ENCODE results near the gene CASP8AP2. TPM values are rescaled to one million over a fixed set of nuclear protein-coding genes. Genes with fewer than 3 reads are reported as not detected.

CASP8AP2 gene
- total and polyA plus RNA-seq, 2 of the 13 experiments (the other 11 are each of a cell fraction or from before 2014, with no cell fraction given): 5.7 to 13.5 TPM

GRCh38 chr6:89829472-89830169, at the start of gene CASP8AP2 (continued):
- no peak; the same call in 1 of the 2 replicates for TF ChIP-seq GATA4 (IDR thresholded peaks at IDR 0.05; ENCODE audit: borderline replicate concordance, low read depth)
- no peak for TF ChIP-seq CBX2 (IDR thresholded peaks at IDR 0.05; ENCODE audit: low read depth, low read length)
- no peak for TF ChIP-seq CBX2 (CRISPR knock-in tag; IDR thresholded peaks at IDR 0.05; ENCODE audit: low read depth)
- TF ChIP-seq YEATS2 (CRISPR knock-in tag; IDR thresholded peaks at IDR 0.05; ENCODE audit: borderline replicate concordance): peak; percentile 92
- peak; percentile 62; the same call in 1 of the 2 replicates for TF ChIP-seq ZNF138 (CRISPR knock-in tag; IDR thresholded peaks at IDR 0.05; ENCODE audit: low read depth)
- peak; percentile 72 for TF ChIP-seq HNF1B (CRISPR knock-in tag; IDR thresholded peaks at IDR 0.05)
- TF ChIP-seq JDP2 (CRISPR knock-in tag; IDR thresholded peaks at IDR 0.05; ENCODE audit: borderline replicate concordance): no peak; the same call in 1 of the 2 replicates
- 0 out of 2 replicates have a peak, but pooled peaks have one; percentile 17 for TF ChIP-seq MXD3 (CRISPR knock-in tag; IDR thresholded peaks at IDR 0.05)
- TF ChIP-seq, protein P1, sequence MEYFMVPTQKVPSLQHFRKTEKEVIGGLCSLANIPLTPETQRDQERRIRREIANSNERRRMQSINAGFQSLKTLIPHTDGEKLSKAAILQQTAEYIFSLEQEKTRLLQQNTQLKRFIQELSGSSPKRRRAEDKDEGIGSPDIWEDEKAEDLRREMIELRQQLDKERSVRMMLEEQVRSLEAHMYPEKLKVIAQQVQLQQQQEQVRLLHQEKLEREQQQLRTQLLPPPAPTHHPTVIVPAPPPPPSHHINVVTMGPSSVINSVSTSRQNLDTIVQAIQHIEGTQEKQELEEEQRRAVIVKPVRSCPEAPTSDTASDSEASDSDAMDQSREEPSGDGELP (IDR thresholded peaks at IDR 0.05; ENCODE audit: borderline replicate concordance, low read depth): no peak
- TF ChIP-seq RNF2 (conservative IDR thresholded peaks at IDR 0.05; ENCODE audit: low read depth): no peak
- TF ChIP-seq MXD4 (CRISPR knock-in tag; IDR thresholded peaks at IDR 0.05): no peak
- TF ChIP-seq DR1 (CRISPR knock-in tag; IDR thresholded peaks at IDR 0.05): peak; percentile 81
- TF ChIP-seq RBFOX2 (IDR thresholded peaks at IDR 0.05; ENCODE audit: low read depth, low read length): peak; percentile 68
- TF ChIP-seq GTF3A (CRISPR knock-in tag; conservative IDR thresholded peaks at IDR 0.05): no peak
- no peak for TF ChIP-seq MIER3 (CRISPR knock-in tag; IDR thresholded peaks at IDR 0.05; ENCODE audit: borderline replicate concordance)
- TF ChIP-seq HDAC1 (CRISPR knock-in tag; IDR thresholded peaks at IDR 0.05): peak; percentile 79; the same call in 1 of the 2 replicates
- TF ChIP-seq TFDP1 (CRISPR knock-in tag; IDR thresholded peaks at IDR 0.05; ENCODE audit: borderline replicate concordance): peak; percentile 98
- TF ChIP-seq, protein P2, sequence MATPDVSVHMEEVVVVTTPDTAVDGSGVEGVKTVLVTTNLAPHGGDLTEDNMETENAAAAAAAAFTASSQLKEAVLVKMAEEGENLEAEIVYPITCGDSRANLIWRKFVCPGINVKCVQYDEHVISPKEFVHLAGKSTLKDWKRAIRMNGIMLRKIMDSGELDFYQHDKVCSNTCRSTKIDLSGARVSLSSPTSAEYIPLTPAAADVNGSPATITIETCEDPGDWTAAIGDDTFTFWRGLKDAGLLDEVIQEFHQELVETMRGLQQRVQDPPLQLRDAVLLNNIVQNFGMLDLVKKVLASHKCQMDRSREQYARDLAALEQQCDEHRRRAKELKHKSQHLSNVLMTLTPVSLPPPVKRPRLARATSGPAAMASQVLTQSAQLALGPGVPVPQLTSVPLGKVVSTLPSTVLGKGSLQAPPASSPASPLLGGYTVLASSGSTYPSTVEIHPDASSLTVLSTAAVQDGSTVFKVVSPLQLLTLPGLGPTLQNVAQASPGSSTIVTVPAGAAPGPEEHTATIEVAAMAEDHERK (CRISPR knock-in tag; IDR thresholded peaks at IDR 0.05; ENCODE audit: low read depth): peak; percentile 88
- TF ChIP-seq KMT2B (CRISPR knock-in tag; IDR thresholded peaks at IDR 0.05): peak; percentile 58
- TF ChIP-seq, protein P3, sequence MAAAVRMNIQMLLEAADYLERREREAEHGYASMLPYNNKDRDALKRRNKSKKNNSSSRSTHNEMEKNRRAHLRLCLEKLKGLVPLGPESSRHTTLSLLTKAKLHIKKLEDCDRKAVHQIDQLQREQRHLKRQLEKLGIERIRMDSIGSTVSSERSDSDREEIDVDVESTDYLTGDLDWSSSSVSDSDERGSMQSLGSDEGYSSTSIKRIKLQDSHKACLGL (CRISPR knock-in tag; IDR thresholded peaks at IDR 0.05): no peak
- TF ChIP-seq ETV6 (CRISPR knock-in tag; conservative IDR thresholded peaks at IDR 0.05): 0 out of 2 replicates have a peak, but pooled peaks have one; percentile 66
- 0 out of 2 replicates have a peak, but pooled peaks have one; percentile 6 for TF ChIP-seq ETV5 (CRISPR knock-in tag; IDR thresholded peaks at IDR 0.05; ENCODE audit: borderline replicate concordance)
- TF ChIP-seq SYNCRIP (IDR thresholded peaks at IDR 0.05; ENCODE audit: insufficient read depth, low read depth, low read length): no peak

Measured in HepG2 (cell line).